ENCODE results near the gene CAMK2D. TPM values are rescaled to one million over a fixed set of nuclear protein-coding genes. Genes with fewer than 3 reads are reported as not detected.
"Not testable (repeated sequence)": the region's sequence is repeated elsewhere in the genome, so short reads cannot be mapped to it uniquely, and the experiment has no call there.

CAMK2D gene
- polyA plus RNA-seq, 6 donors from 2014 or later: 75.5 to 84.9 (median 81.8) TPM

- H3K27me3 Mint-ChIP-seq; H3K4me3 Mint-ChIP-seq; DNase-seq; ATAC-seq (ENCODE audit: low read depth in 2 of 2): not testable (repeated sequence)
- H3K27ac Mint-ChIP-seq: peak overlapping the region in 4 of 6 donors; percentile 64 to 94 (median 85)
- peaks cover 0 to 11% (median 6%) of the 10 kb centered on the region in 7 donors for H3K9me3 Mint-ChIP-seq
- H3K4me1 Mint-ChIP-seq: peaks cover 54 to 69% (median 60%) of the 10 kb centered on the region in 3 donors
- peaks cover 15 to 24% of the 10 kb centered on the region in 2 donors for H3K36me3 Mint-ChIP-seq
Observed at GRCh38 chr4:113685157-113685556, 76.4 kb downstream of the CAMK2D start.

- Mint-ChIP-seq H3K4me1 (peaks cover 51 to 68% (median 56%) of the 10 kb centered on the region in 3 donors), H3K27ac (peak overlapping the region in 5 of 6 donors; percentile 33 to 94 (median 80)), H3K9me3 (peaks cover 0 to 11% (median 6%) of the 10 kb centered on the region in 7 donors), H3K4me3 (peak overlapping the region in 1 of 8 donors; percentile 47), H3K27me3 (no peaks in the 10 kb centered on the region), H3K36me3 (peaks cover 16 to 24% of the 10 kb centered on the region in 2 donors)
- ATAC-seq (ENCODE audit: low read depth in 2 of 2) (no peak), DNase-seq (no peak)
Observed at GRCh38 chr4:113684534-113685091, 76.9 kb downstream of the CAMK2D start.

GRCh38 chr4:113682730-113683537, 78.6 kb downstream of the CAMK2D start:
- Mint-ChIP-seq H3K36me3 (peaks cover 15 to 29% of the 10 kb centered on the region in 2 donors), H3K4me1 (peaks cover 42 to 63% (median 52%) of the 10 kb centered on the region in 3 donors), H3K27ac (peak overlapping the region; percentile 14 to 94 (median 79)), H3K4me3 (peak overlapping the region in 6 of 8 donors; percentile 6 to 63 (median 38)), H3K27me3 (no peaks in the 10 kb centered on the region), H3K9me3 (peaks cover 0 to 11% (median 6%) of the 10 kb centered on the region in 7 donors)
- DNase-seq: peak; percentile 75
- peak; percentile 97 to 98 for ATAC-seq (ENCODE audit: low read depth in 2 of 2)

- Mint-ChIP-seq H3K36me3 (peaks cover 28 to 36% of the 10 kb centered on the region in 2 donors), H3K4me1 (peaks cover 57 to 78% (median 67%) of the 10 kb centered on the region in 3 donors), H3K4me3 (no peak overlapping the region)
Observed at GRCh38 chr4:113678641-113679040, 82.9 kb downstream of the CAMK2D start.

GRCh38 chr4:113677325-113677724, 84.2 kb downstream of the CAMK2D start:
- Mint-ChIP-seq H3K4me1 (peaks cover 57 to 74% (median 65%) of the 10 kb centered on the region in 3 donors), H3K36me3 (peaks cover 28 to 36% of the 10 kb centered on the region in 2 donors)

More at GRCh38 chr4:113678641-113679040, 82.9 kb downstream of the CAMK2D start:
- H3K9me3 Mint-ChIP-seq: peaks cover 0 to 11% (median 6%) of the 10 kb centered on the region in 7 donors
- ATAC-seq (ENCODE audit: low read depth in 2 of 2) (no peak), DNase-seq (no peak)
- no peaks in the 10 kb centered on the region for H3K27me3 Mint-ChIP-seq
- H3K27ac Mint-ChIP-seq: peak overlapping the region in 4 of 6 donors; percentile 6 to 92 (median 46)

GRCh38 chr4:113675731-113676697, 85.5 kb downstream of the CAMK2D start:
- H3K4me3 Mint-ChIP-seq: peak overlapping the region in 3 of 8 donors; percentile 16 to 64 (median 44)
- peaks cover 0 to 5% (median under 1%) of the 10 kb centered on the region in 7 donors for H3K9me3 Mint-ChIP-seq
- H3K27me3 Mint-ChIP-seq: no peaks in the 10 kb centered on the region
- peaks cover 53 to 74% (median 71%) of the 10 kb centered on the region in 3 donors for H3K4me1 Mint-ChIP-seq
- ATAC-seq (ENCODE audit: low read depth in 2 of 2): no peak
- no peak for DNase-seq
- peak overlapping the region in 4 of 6 donors; percentile 29 to 92 (median 71) for H3K27ac Mint-ChIP-seq
- peaks cover 21 to 34% of the 10 kb centered on the region in 2 donors for H3K36me3 Mint-ChIP-seq

More at GRCh38 chr4:113677325-113677724, 84.2 kb downstream of the CAMK2D start:
- ATAC-seq (ENCODE audit: low read depth in 2 of 2) (peak; percentile 92 to 93), DNase-seq (peak; percentile 36)
- H3K27me3 Mint-ChIP-seq: no peaks in the 10 kb centered on the region
- H3K4me3 Mint-ChIP-seq: peak overlapping the region in 7 of 8 donors; percentile 30 to 78 (median 64)
- peaks cover 0 to 11% (median 6%) of the 10 kb centered on the region in 7 donors for H3K9me3 Mint-ChIP-seq
- peak overlapping the region; percentile 84 to 94 (median 91) for H3K27ac Mint-ChIP-seq

GRCh38 chr4:113674733-113675132, 86.8 kb downstream of the CAMK2D start:
- no peaks in the 10 kb centered on the region for H3K27me3 Mint-ChIP-seq
- H3K36me3 Mint-ChIP-seq: peaks cover 23 to 29% of the 10 kb centered on the region in 2 donors
- H3K27ac Mint-ChIP-seq: peak overlapping the region; percentile 39 to 79 (median 58)
- ATAC-seq (ENCODE audit: low read depth in 2 of 2) (no peak), DNase-seq (no peak)
- H3K9me3 Mint-ChIP-seq: no peaks in the 10 kb centered on the region
- H3K4me1 Mint-ChIP-seq: peaks cover 47 to 71% (median 66%) of the 10 kb centered on the region in 3 donors
- peak overlapping the region in 2 of 8 donors; percentile 15 to 37 for H3K4me3 Mint-ChIP-seq

GRCh38 chr4:113674251-113674650, 87.3 kb downstream of the CAMK2D start:
- Mint-ChIP-seq H3K36me3 (peaks cover 23 to 32% of the 10 kb centered on the region in 2 donors), H3K4me3 (peak overlapping the region in 1 of 8 donors; percentile 15), H3K27ac (peak overlapping the region in 5 of 6 donors; percentile 39 to 79 (median 53)), H3K9me3 (no peaks in the 10 kb centered on the region), H3K27me3 (no peaks in the 10 kb centered on the region), H3K4me1 (peaks cover 51 to 70% (median 68%) of the 10 kb centered on the region in 3 donors)
- DNase-seq (no peak), ATAC-seq (ENCODE audit: low read depth in 2 of 2) (no peak)

GRCh38 chr4:113673450-113673849, 88.1 kb downstream of the CAMK2D start:
- peaks cover 48 to 65% (median 63%) of the 10 kb centered on the region in 3 donors for H3K4me1 Mint-ChIP-seq

GRCh38 chr4:113666386-113667114, 95.0 kb downstream of the CAMK2D start:
- Mint-ChIP-seq H3K9me3 (no peaks in the 10 kb centered on the region), H3K27me3 (no peaks in the 10 kb centered on the region), H3K27ac (peak overlapping the region in 3 of 6 donors; percentile 32 to 59 (median 35)), H3K4me3 (peak overlapping the region in 1 of 8 donors; percentile 22), H3K36me3 (peaks cover 11% of the 10 kb centered on the region in 2 donors), H3K4me1 (peaks cover 11 to 44% (median 35%) of the 10 kb centered on the region in 3 donors)
- no peak for DNase-seq
- ATAC-seq (ENCODE audit: low read depth in 2 of 2): no peak

More at GRCh38 chr4:113673450-113673849, 88.1 kb downstream of the CAMK2D start:
- Mint-ChIP-seq H3K4me3 (peak overlapping the region in 4 of 8 donors; percentile 10 to 71 (median 42)), H3K9me3 (no peaks in the 10 kb centered on the region), H3K27me3 (no peaks in the 10 kb centered on the region), H3K36me3 (peaks cover 23 to 28% of the 10 kb centered on the region in 2 donors), H3K27ac (peak overlapping the region in 3 of 6 donors; percentile 15 to 92 (median 86))
- no peak for DNase-seq
- ATAC-seq (ENCODE audit: low read depth in 2 of 2): peak; percentile 75 to 76

- H3K4me1 Mint-ChIP-seq: peaks cover 11 to 40% (median 32%) of the 10 kb centered on the region in 3 donors
- no peak for ATAC-seq (ENCODE audit: low read depth in 2 of 2)
- peak overlapping the region in 3 of 6 donors; percentile 15 to 47 (median 26) for H3K27ac Mint-ChIP-seq
- peaks cover 8 to 11% of the 10 kb centered on the region in 2 donors for H3K36me3 Mint-ChIP-seq
- H3K4me3 Mint-ChIP-seq: no peak overlapping the region
- no peaks in the 10 kb centered on the region for H3K9me3 Mint-ChIP-seq
- no peaks in the 10 kb centered on the region for H3K27me3 Mint-ChIP-seq
- no peak for DNase-seq
Observed at GRCh38 chr4:113665036-113665435, 96.5 kb downstream of the CAMK2D start.

GRCh38 chr4:113662581-113662980, 99.0 kb downstream of the CAMK2D start:
- DNase-seq (no peak), ATAC-seq (ENCODE audit: low read depth in 2 of 2) (no peak)

More at GRCh38 chr4:113662581-113662980, 99.0 kb downstream of the CAMK2D start:
- no peaks in the 10 kb centered on the region for H3K27me3 Mint-ChIP-seq
- no peaks in the 10 kb centered on the region for H3K9me3 Mint-ChIP-seq
- H3K27ac Mint-ChIP-seq: no peak overlapping the region
- H3K4me3 Mint-ChIP-seq: no peak overlapping the region
- peaks cover 8 to 9% of the 10 kb centered on the region in 2 donors for H3K36me3 Mint-ChIP-seq
- H3K4me1 Mint-ChIP-seq: peaks cover 23 to 58% (median 47%) of the 10 kb centered on the region in 3 donors
